ENCODE data around the gene C1QTNF7. TPM values are rescaled to one million over a fixed set of nuclear protein-coding genes. Genes with fewer than 3 reads are reported as not detected.

The C1QTNF7 gene
- total RNA-seq, 1 donor from 2014 or later: 2.1 TPM

- Histone ChIP-seq H3K9me3 (ENCODE audit: control insufficient read depth in 3 of 3, low read length in 3 of 3) (no peaks in the 10 kb centered on the region), H3K27me3 (ENCODE audit: control insufficient read depth in 3 of 3, insufficient read depth in 3 of 3, low read length in 3 of 3) (no peaks in the 10 kb centered on the region), H3K36me3 (ENCODE audit: control insufficient read depth in 3 of 3, insufficient read depth in 3 of 3, low read length in 3 of 3) (no peaks in the 10 kb centered on the region), H3K4me1 (ENCODE audit: control insufficient read depth in 3 of 3, insufficient read depth in 3 of 3, low read length in 3 of 3) (peaks cover 0 to 3% (median 0%) of the 10 kb centered on the region in 3 donors), H3K27ac (ENCODE audit: low read depth, low read length) (peak overlapping the region; percentile 20), H3K4me3 (ENCODE audit: low read length in 3 of 3) (no peak overlapping the region), H3K9ac (ENCODE audit: low read depth in 1 of 3, low read length in 3 of 3) (no peak overlapping the region)
These were observed 14.7 kb upstream of the C1QTNF7 start for GRCh38 chr4:15413010-15413622.

GRCh38 chr4:15413623-15414019 lies 14.2 kb upstream of the C1QTNF7 start:
- no peaks in the 10 kb centered on the region for H3K27me3 ChIP-seq (ENCODE audit: control insufficient read depth in 3 of 3, insufficient read depth in 3 of 3, low read length in 3 of 3)
- H3K9ac ChIP-seq (ENCODE audit: low read depth in 1 of 3, low read length in 3 of 3): no peak overlapping the region
- no peaks in the 10 kb centered on the region for H3K36me3 ChIP-seq (ENCODE audit: control insufficient read depth in 3 of 3, insufficient read depth in 3 of 3, low read length in 3 of 3)
- no peaks in the 10 kb centered on the region for H3K9me3 ChIP-seq (ENCODE audit: control insufficient read depth in 3 of 3, low read length in 3 of 3)
- peaks cover 0 to 3% (median 0%) of the 10 kb centered on the region in 3 donors for H3K4me1 ChIP-seq (ENCODE audit: control insufficient read depth in 3 of 3, insufficient read depth in 3 of 3, low read length in 3 of 3)
- H3K27ac ChIP-seq (ENCODE audit: low read depth, low read length): peak overlapping the region; percentile 20
- no peak overlapping the region for H3K4me3 ChIP-seq (ENCODE audit: low read length in 3 of 3)

- Histone ChIP-seq H3K9me3 (ENCODE audit: control insufficient read depth in 3 of 3, low read length in 3 of 3) (no peaks in the 10 kb centered on the region), H3K27me3 (ENCODE audit: control insufficient read depth in 3 of 3, insufficient read depth in 3 of 3, low read length in 3 of 3) (no peaks in the 10 kb centered on the region), H3K9ac (ENCODE audit: low read depth in 1 of 3, low read length in 3 of 3) (no peak overlapping the region), H3K27ac (ENCODE audit: low read depth, low read length) (no peak overlapping the region), H3K4me3 (ENCODE audit: low read length in 3 of 3) (no peak overlapping the region), H3K4me1 (ENCODE audit: control insufficient read depth in 3 of 3, insufficient read depth in 3 of 3, low read length in 3 of 3) (peaks cover 0 to 3% (median 0%) of the 10 kb centered on the region in 3 donors), H3K36me3 (ENCODE audit: control insufficient read depth in 3 of 3, insufficient read depth in 3 of 3, low read length in 3 of 3) (no peaks in the 10 kb centered on the region)
These were observed 13.2 kb upstream of the C1QTNF7 start for GRCh38 chr4:15414551-15415091.

- Histone ChIP-seq H3K4me1 (ENCODE audit: control insufficient read depth in 3 of 3, insufficient read depth in 3 of 3, low read length in 3 of 3) (peaks cover 0 to 3% (median 0%) of the 10 kb centered on the region in 3 donors), H3K9ac (ENCODE audit: low read depth in 1 of 3, low read length in 3 of 3) (no peak overlapping the region), H3K36me3 (ENCODE audit: control insufficient read depth in 3 of 3, insufficient read depth in 3 of 3, low read length in 3 of 3) (no peaks in the 10 kb centered on the region), H3K4me3 (ENCODE audit: low read length in 3 of 3) (no peak overlapping the region), H3K9me3 (ENCODE audit: control insufficient read depth in 3 of 3, low read length in 3 of 3) (no peaks in the 10 kb centered on the region), H3K27ac (ENCODE audit: low read depth, low read length) (no peak overlapping the region), H3K27me3 (ENCODE audit: control insufficient read depth in 3 of 3, insufficient read depth in 3 of 3, low read length in 3 of 3) (no peaks in the 10 kb centered on the region)
These were observed 11.2 kb upstream of the C1QTNF7 start for GRCh38 chr4:15416357-15417232.

- H3K27ac ChIP-seq (ENCODE audit: low read depth, low read length): no peak overlapping the region
- H3K9me3 ChIP-seq (ENCODE audit: control insufficient read depth in 3 of 3, low read length in 3 of 3): no peaks in the 10 kb centered on the region
- H3K27me3 ChIP-seq (ENCODE audit: control insufficient read depth in 3 of 3, insufficient read depth in 3 of 3, low read length in 3 of 3): no peaks in the 10 kb centered on the region
- no peaks in the 10 kb centered on the region for H3K36me3 ChIP-seq (ENCODE audit: control insufficient read depth in 3 of 3, insufficient read depth in 3 of 3, low read length in 3 of 3)
- no peak overlapping the region for H3K4me3 ChIP-seq (ENCODE audit: low read length in 3 of 3)
- H3K9ac ChIP-seq (ENCODE audit: low read depth in 1 of 3, low read length in 3 of 3): no peak overlapping the region
- peaks cover 0 to 3% (median 0%) of the 10 kb centered on the region in 3 donors for H3K4me1 ChIP-seq (ENCODE audit: control insufficient read depth in 3 of 3, insufficient read depth in 3 of 3, low read length in 3 of 3)
These were observed 10.6 kb upstream of the C1QTNF7 start for GRCh38 chr4:15417233-15417660.

- H3K9me3 ChIP-seq (ENCODE audit: control insufficient read depth in 3 of 3, low read length in 3 of 3): no peaks in the 10 kb centered on the region
- no peaks in the 10 kb centered on the region for H3K4me1 ChIP-seq (ENCODE audit: control insufficient read depth in 3 of 3, insufficient read depth in 3 of 3, low read length in 3 of 3)
- no peaks in the 10 kb centered on the region for H3K27me3 ChIP-seq (ENCODE audit: control insufficient read depth in 3 of 3, insufficient read depth in 3 of 3, low read length in 3 of 3)
- no peak overlapping the region for H3K27ac ChIP-seq (ENCODE audit: low read depth, low read length)
- H3K4me3 ChIP-seq (ENCODE audit: low read length in 3 of 3): no peak overlapping the region
- no peaks in the 10 kb centered on the region for H3K36me3 ChIP-seq (ENCODE audit: control insufficient read depth in 3 of 3, insufficient read depth in 3 of 3, low read length in 3 of 3)
- H3K9ac ChIP-seq (ENCODE audit: low read depth in 1 of 3, low read length in 3 of 3): no peak overlapping the region
These were observed 8.9 kb upstream of the C1QTNF7 start for GRCh38 chr4:15418956-15419355.

GRCh38 chr4:15420642-15421041 lies 7.2 kb upstream of the C1QTNF7 start:
- no peak overlapping the region for H3K27ac ChIP-seq (ENCODE audit: low read depth, low read length)
- H3K27me3 ChIP-seq (ENCODE audit: control insufficient read depth in 3 of 3, insufficient read depth in 3 of 3, low read length in 3 of 3): no peaks in the 10 kb centered on the region
- H3K4me1 ChIP-seq (ENCODE audit: control insufficient read depth in 3 of 3, insufficient read depth in 3 of 3, low read length in 3 of 3): no peaks in the 10 kb centered on the region
- H3K4me3 ChIP-seq (ENCODE audit: low read length in 3 of 3): no peak overlapping the region
- no peaks in the 10 kb centered on the region for H3K36me3 ChIP-seq (ENCODE audit: control insufficient read depth in 3 of 3, insufficient read depth in 3 of 3, low read length in 3 of 3)
- H3K9me3 ChIP-seq (ENCODE audit: control insufficient read depth in 3 of 3, low read length in 3 of 3): no peaks in the 10 kb centered on the region
- H3K9ac ChIP-seq (ENCODE audit: low read depth in 1 of 3, low read length in 3 of 3): no peak overlapping the region

- H3K9me3 ChIP-seq (ENCODE audit: control insufficient read depth in 3 of 3, low read length in 3 of 3): no peaks in the 10 kb centered on the region
- no peak overlapping the region for H3K9ac ChIP-seq (ENCODE audit: low read depth in 1 of 3, low read length in 3 of 3)
- H3K36me3 ChIP-seq (ENCODE audit: control insufficient read depth in 3 of 3, insufficient read depth in 3 of 3, low read length in 3 of 3): no peaks in the 10 kb centered on the region
- H3K4me1 ChIP-seq (ENCODE audit: control insufficient read depth in 3 of 3, insufficient read depth in 3 of 3, low read length in 3 of 3): peaks cover 0 to 3% (median 2%) of the 10 kb centered on the region in 3 donors
- no peak overlapping the region for H3K4me3 ChIP-seq (ENCODE audit: low read length in 3 of 3)
- H3K27me3 ChIP-seq (ENCODE audit: control insufficient read depth in 3 of 3, insufficient read depth in 3 of 3, low read length in 3 of 3): no peaks in the 10 kb centered on the region
- no peak overlapping the region for H3K27ac ChIP-seq (ENCODE audit: low read depth, low read length)
These were observed 4.5 kb upstream of the C1QTNF7 start for GRCh38 chr4:15423285-15423711.

GRCh38 chr4:15425520-15425919 lies 2.3 kb upstream of the C1QTNF7 start:
- no peak overlapping the region for H3K4me3 ChIP-seq (ENCODE audit: low read length in 3 of 3)
- no peaks in the 10 kb centered on the region for H3K36me3 ChIP-seq (ENCODE audit: control insufficient read depth in 3 of 3, insufficient read depth in 3 of 3, low read length in 3 of 3)
- H3K9ac ChIP-seq (ENCODE audit: low read depth in 1 of 3, low read length in 3 of 3): no peak overlapping the region
- H3K9me3 ChIP-seq (ENCODE audit: control insufficient read depth in 3 of 3, low read length in 3 of 3): no peaks in the 10 kb centered on the region
- H3K4me1 ChIP-seq (ENCODE audit: control insufficient read depth in 3 of 3, insufficient read depth in 3 of 3, low read length in 3 of 3): peaks cover 0 to 3% (median 2%) of the 10 kb centered on the region in 3 donors
- H3K27me3 ChIP-seq (ENCODE audit: control insufficient read depth in 3 of 3, insufficient read depth in 3 of 3, low read length in 3 of 3): no peaks in the 10 kb centered on the region
- no peak overlapping the region for H3K27ac ChIP-seq (ENCODE audit: low read depth, low read length)

GRCh38 chr4:15427161-15427560 lies 672 bp upstream of the C1QTNF7 start:
- no peaks in the 10 kb centered on the region for H3K36me3 ChIP-seq (ENCODE audit: control insufficient read depth in 3 of 3, insufficient read depth in 3 of 3, low read length in 3 of 3)
- no peaks in the 10 kb centered on the region for H3K9me3 ChIP-seq (ENCODE audit: control insufficient read depth in 3 of 3, low read length in 3 of 3)
- no peak overlapping the region for H3K9ac ChIP-seq (ENCODE audit: low read depth in 1 of 3, low read length in 3 of 3)
- H3K27me3 ChIP-seq (ENCODE audit: control insufficient read depth in 3 of 3, insufficient read depth in 3 of 3, low read length in 3 of 3): no peaks in the 10 kb centered on the region
- no peak overlapping the region for H3K4me3 ChIP-seq (ENCODE audit: low read length in 3 of 3)
- peak overlapping the region; percentile 46 for H3K27ac ChIP-seq (ENCODE audit: low read depth, low read length)
- peaks cover 0 to 3% (median 2%) of the 10 kb centered on the region in 3 donors for H3K4me1 ChIP-seq (ENCODE audit: control insufficient read depth in 3 of 3, insufficient read depth in 3 of 3, low read length in 3 of 3)
